ENCODE measurements around the gene ELOVL6. TPM values are rescaled to one million over a fixed set of nuclear protein-coding genes. Genes with fewer than 3 reads are reported as not detected.
"Not testable (repeated sequence)": the region's sequence is repeated elsewhere in the genome, so short reads cannot be mapped to it uniquely, and the experiment has no call there.

ELOVL6 gene
- total RNA-seq, 1 donor from 2014 or later: 28.8 TPM

- intact Hi-C loops (cut with micrococcal nuclease): loop anchor here (5.0 to 10.0 kb wide), 2 partner anchors 42 to 270 kb away; partner anchors contain the start of gene GAR1
Measured at GRCh38 chr4:110085131-110085530, 113.3 kb downstream of the ELOVL6 start.

- intact Hi-C loops (cut with micrococcal nuclease): loop anchor here (10.0 kb wide), 1 partner anchor 269 kb away; the partner anchor contains the start of gene GAR1
Measured at GRCh38 chr4:110084154-110084553, 114.3 kb downstream of the ELOVL6 start.

- intact Hi-C loops (cut with micrococcal nuclease): not testable (repeated sequence)
Measured at GRCh38 chr4:110078148-110078547, 120.3 kb downstream of the ELOVL6 start.

DNA sequence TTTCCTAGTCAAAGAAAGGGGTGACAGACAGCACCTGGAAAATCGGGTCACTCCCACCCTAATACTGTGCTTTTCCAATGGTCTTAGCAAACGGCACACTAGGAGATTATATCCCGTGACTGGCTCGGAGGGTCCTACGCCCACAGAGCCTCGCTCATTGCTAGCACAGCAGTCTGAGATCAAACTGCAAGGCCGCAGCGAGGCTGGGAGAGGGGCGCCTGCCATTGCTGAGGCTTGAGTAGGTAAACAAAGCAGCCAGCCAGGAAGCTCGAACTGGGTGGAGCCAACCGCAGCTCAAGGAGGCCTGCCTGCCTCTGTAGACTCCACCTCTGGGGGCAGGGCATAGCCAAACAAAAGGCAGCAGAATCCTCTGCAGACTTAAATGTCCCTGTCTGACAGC lies 121.6 kb downstream of the ELOVL6 start:
- intact Hi-C loops (cut with micrococcal nuclease): not testable (repeated sequence)

GRCh38 chr4:110075891-110076290 lies 122.5 kb downstream of the ELOVL6 start:
- intact Hi-C loops (cut with micrococcal nuclease): no loop called here

DNA sequence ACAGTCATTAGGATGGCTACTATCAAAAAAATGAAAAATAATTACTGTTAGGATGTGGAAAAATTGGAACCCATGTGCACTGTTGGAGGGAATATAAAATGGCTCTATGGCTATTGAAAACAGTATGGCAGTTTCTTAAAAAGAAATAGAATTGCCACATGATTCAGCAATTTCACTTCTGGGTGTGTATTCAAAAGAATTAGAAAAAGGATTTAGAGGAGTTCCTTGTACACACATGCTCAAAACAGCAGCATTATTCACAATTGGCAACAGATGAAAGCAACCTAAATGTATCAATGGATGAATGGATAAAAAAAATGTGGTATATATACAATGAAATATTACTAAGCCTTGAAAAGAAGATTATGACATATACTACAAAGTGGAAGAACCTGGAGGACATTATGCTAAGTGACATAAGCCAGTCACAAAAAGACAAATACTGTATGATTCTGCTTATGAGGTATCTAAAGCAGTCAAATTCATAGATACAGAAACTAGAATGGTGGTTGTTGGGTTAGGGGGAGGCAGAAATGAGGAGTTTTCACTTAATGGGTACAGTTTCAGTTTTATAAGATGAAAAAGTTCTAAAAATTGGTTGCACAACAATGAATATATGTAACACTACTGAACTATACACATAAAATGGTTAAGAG lies 123.2 kb downstream of the ELOVL6 start:
- intact Hi-C loops (cut with micrococcal nuclease): no loop called here

- intact Hi-C loops (cut with micrococcal nuclease): no loop called here
Measured at GRCh38 chr4:110074570-110074969, 123.8 kb downstream of the ELOVL6 start.

DNA sequence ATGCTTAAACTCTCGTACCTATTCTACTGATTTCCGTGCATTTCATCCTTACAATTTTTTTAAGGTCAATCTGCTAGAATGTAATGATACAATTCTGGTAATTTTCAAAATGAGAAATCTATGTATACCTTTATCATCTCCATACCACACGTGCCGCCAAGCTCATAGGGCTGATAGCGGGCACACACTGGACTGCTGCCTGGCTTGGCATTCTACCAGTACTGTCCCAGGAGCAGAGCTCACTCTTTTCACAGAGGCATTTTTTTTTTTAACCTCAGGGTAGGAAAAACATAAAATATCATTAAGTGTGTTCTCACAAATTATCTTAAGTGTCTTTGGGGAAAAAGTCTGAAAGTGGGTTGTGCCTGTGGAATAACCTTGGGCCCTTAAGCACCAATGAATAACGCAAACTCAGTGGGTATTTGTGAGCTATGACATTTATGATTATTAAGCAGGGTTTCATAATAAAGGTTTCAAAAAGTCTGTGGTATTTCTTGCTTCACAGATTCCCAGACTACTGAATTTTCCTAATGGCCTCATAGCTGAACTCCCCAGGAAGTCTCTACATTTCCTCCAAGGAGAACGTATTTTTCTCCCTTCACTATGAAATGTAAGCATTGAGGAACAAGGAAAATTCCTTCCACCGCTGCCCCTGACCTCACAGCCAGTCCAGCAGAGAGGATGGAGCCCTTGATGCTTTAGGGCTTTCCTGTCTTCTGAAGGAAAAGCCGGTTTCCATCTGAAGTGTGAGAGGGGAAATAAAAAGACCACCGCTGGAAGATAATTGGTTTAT lies 125.2 kb downstream of the ELOVL6 start:
- intact Hi-C loops (cut with micrococcal nuclease): no loop called here

- intact Hi-C loops (cut with micrococcal nuclease): no loop called here
Measured at GRCh38 chr4:110071466-110071865, 126.9 kb downstream of the ELOVL6 start.

GRCh38 chr4:110068248-110068647 lies 130.2 kb downstream of the ELOVL6 start:
- intact Hi-C loops (cut with micrococcal nuclease): no loop called here

- intact Hi-C loops (cut with micrococcal nuclease): no loop called here
Measured at GRCh38 chr4:110064934-110065333, 133.5 kb downstream of the ELOVL6 start.

GRCh38 chr4:110064295-110064694 lies 134.1 kb downstream of the ELOVL6 start:
- intact Hi-C loops (cut with micrococcal nuclease): no loop called here

GRCh38 chr4:110062166-110062565 lies 136.2 kb downstream of the ELOVL6 start:
- intact Hi-C loops (cut with micrococcal nuclease): no loop called here

DNA sequence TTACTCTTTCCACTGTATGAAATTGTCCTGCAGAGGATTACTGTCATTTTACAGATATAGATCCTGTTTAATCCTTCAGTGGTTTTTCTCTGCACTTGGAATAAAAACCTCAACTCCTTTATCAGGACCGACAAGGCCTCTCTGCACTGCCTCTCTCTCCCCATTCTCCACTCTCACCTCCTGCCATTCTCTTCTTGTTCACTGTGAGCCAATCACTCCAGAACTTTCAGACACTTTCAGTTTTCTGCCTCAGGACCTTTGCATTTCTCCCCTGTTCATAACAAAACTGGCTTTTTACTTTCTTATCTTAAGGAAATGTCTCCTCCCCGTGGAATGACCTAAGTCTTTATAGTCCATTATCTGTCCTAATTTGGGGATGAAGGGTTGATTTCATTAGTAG lies 137.3 kb downstream of the ELOVL6 start:
- intact Hi-C loops (cut with micrococcal nuclease): no loop called here

DNA sequence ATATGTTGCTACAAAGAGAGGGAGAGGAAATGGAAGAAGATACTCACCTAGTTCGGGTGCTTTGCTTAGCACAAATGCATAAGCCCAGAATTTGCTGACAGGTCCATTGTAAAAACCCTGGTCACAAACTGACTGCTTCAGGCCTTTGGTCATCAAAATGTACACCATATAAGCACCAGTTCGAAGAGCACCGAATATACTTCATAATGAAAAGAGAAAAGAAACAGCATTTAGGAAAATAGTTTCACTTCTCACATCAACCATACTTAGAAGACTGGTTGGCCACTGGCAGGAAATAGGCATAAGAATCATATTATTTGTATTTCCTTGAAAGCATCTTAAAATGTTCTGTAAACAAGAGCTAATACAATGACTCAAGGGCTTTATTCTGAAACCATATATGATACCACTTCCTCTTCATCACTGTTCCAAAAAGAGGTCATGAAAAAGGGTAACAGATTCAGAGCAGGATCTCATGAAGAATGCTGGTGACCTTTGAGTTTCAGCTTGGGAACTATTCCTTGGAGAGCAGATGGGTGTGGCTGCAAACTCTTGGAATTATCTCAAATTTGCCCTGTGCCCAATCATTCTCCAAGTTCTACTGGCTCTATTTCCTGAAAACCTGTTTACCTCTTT lies 138.7 kb downstream of the ELOVL6 start:
- intact Hi-C loops (cut with micrococcal nuclease): loop anchor here (1.0 to 5.0 kb wide), 4 partner anchors 29 to 244 kb away; partner anchors contain the start of gene GAR1

- intact Hi-C loops (cut with micrococcal nuclease): loop anchor here (1.0 to 5.0 kb wide), 4 partner anchors 30 to 243 kb away; partner anchors contain the start of gene GAR1
Measured at GRCh38 chr4:110058677-110059076, 139.7 kb downstream of the ELOVL6 start.

GRCh38 chr4:110055158-110055768 lies 143.2 kb downstream of the ELOVL6 start:
- intact Hi-C loops (cut with micrococcal nuclease): loop anchor here (5.0 kb wide), 1 partner anchor 77 kb away; no protein-coding TSS in a partner anchor

DNA sequence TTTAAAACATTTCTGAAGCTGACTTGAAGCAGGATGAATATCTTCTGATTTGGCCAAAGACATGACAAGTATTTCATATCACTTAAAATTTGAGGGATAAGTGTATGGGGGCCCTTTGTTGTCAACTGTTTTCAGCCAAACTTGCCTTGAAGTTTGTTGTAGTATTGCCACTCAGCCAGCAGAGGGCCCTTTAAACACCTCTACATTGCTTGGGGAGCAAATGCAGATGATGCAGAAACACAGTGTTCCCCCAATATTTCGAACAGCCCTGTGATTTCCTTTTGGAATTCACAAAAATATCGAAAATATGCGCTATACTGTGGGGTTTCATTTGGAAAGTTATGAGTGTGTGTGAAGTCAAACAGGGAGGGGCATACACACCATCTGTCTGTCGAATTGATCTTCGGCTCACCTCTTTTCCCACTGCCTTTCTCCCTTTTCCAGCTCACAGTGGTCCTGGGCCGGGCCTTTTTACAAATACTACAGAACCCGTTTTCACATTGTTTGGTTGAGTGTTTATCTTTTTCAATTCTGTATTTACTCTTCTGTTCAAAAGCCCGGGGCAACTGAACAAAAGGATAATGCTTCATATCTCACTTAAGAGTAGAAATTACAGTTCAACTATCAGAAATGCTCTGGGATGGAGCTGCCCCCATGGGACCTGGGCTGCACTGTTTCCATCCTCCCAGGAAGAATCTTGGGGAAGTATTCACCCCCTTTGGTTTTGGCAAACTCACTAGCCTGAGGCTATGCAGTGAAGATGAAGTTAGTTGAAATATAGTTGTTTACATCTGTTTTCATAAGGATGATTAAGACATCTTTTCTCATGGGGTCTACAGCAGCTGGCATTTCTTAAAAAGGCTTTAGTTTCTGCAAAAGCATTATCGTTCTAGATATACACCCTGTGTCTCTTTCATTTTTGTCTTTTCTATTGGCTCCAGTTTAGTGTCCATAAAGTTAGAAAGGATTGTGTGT lies 148.2 kb downstream of the ELOVL6 start:
- intact Hi-C loops (cut with micrococcal nuclease): loop anchor here (1.0 kb wide), 2 partner anchors 148 to 161 kb away; partner anchors contain the start of gene ELOVL6

DNA sequence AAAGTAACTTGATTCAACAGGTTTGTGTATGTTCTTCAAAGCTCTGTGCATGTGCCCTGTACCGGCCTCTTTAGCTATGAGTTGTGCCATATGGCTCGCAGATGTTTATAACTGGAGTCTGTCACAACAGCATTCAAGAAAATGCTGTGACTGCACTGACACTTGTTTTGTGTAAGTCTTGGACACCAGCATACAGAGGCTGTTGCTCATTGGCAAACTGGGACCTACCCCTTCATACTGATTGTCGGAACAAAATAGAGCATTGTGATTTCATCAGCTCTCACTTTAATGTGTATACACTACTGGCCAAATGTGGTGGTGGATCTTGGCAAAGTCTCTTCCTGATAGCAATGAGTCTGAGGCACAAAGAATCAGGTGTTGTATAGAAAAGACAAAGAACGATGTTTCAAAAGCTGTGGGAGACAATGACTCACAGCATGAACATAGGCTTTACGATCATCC lies 151.8 kb downstream of the ELOVL6 start:
- intact Hi-C loops (cut with micrococcal nuclease): no loop called here
